Astrocyte (in vitro differentiated cells and primary cell): Measurements from ENCODE around the gene BEST4. TPM values are rescaled to one million over a fixed set of nuclear protein-coding genes. Genes with fewer than 3 reads are reported as not detected.
A peak's percentile ranks its signal among the peaks of the same experiment; 100 is the strongest.

Experiments used
- DNase-seq: peaks from one replicate; pipeline ENCODE4 v3.0.0-alpha.2; 2010; ENCODE audit warnings: low read depth
- FAIRE-seq: peaks from 2 replicates; lab custom pipeline; 2011; peaks lifted over from hg19 to GRCh38; lab: Jason Lieb, UNC
- H2AFZ ChIP-seq: 2 replicates; pipeline ENCODE4 v1.6.0; 2012; ENCODE audit warnings: low read depth, low read length, inconsistent platforms
- H3K27ac ChIP-seq: 2 replicates; pipeline ENCODE4 v1.5.1; 2011; ENCODE audit warnings: low read depth, low read length, inconsistent platforms
- H3K27me3 ChIP-seq: 2 replicates; pipeline ENCODE4 v1.6.0; 2011; ENCODE audit warnings: low read length, inconsistent platforms; ENCODE audit not compliant: insufficient read depth
- H3K36me3 ChIP-seq: 2 replicates; pipeline ENCODE4 v1.5.1; 2011; ENCODE audit warnings: low read length, inconsistent platforms; ENCODE audit not compliant: insufficient read depth
- H3K4me1 ChIP-seq: 2 replicates; pipeline ENCODE4 v1.5.1; 2011; ENCODE audit warnings: low read length, inconsistent platforms; ENCODE audit not compliant: insufficient read depth
- H3K4me2 ChIP-seq: 2 replicates; pipeline ENCODE4 v1.6.0; 2012; ENCODE audit warnings: low read length, inconsistent platforms
- H3K4me3 ChIP-seq: 2 replicates; pipeline ENCODE4 v1.5.1; 2011; ENCODE audit warnings: low read depth, mild to moderate bottlenecking, low read length, inconsistent platforms; ENCODE audit not compliant: insufficient read depth
- H3K79me2 ChIP-seq: 2 replicates; pipeline ENCODE4 v1.6.0; 2012; ENCODE audit warnings: mild to moderate bottlenecking, low read length, inconsistent platforms; ENCODE audit not compliant: insufficient read depth
- H3K9ac ChIP-seq: 2 replicates; pipeline ENCODE4 v1.6.0; 2012; ENCODE audit warnings: mild to moderate bottlenecking, low read length, inconsistent platforms
- H3K9me3 ChIP-seq: 2 replicates; pipeline ENCODE4 v1.5.1; 2012; ENCODE audit warnings: low read depth, mild to moderate bottlenecking, low read length, inconsistent platforms; ENCODE audit not compliant: insufficient read depth
- H4K20me1 ChIP-seq: 2 replicates; pipeline ENCODE4 v1.6.0; 2012; ENCODE audit warnings: low read length, inconsistent platforms; ENCODE audit not compliant: insufficient read depth
- H3K27ac Mint-ChIP-seq: one replicate; pipeline ENCODE4 v1.8.0; 2021; ENCODE audit warnings: mild to moderate bottlenecking, mixed read lengths; ENCODE audit not compliant: unreplicated experiment
- H3K27me3 Mint-ChIP-seq: one replicate; pipeline ENCODE4 v1.8.0; 2021; ENCODE audit warnings: low read depth, mixed read lengths; ENCODE audit not compliant: unreplicated experiment
- H3K36me3 Mint-ChIP-seq: one replicate; pipeline ENCODE4 v1.8.0; 2021; ENCODE audit warnings: low read depth, mixed read lengths; ENCODE audit not compliant: unreplicated experiment
- H3K4me1 Mint-ChIP-seq: one replicate; pipeline ENCODE4 v1.8.0; 2021; ENCODE audit warnings: low read depth, mixed read lengths; ENCODE audit not compliant: unreplicated experiment
- H3K4me3 Mint-ChIP-seq: one replicate; pipeline ENCODE4 v1.8.0; 2021; ENCODE audit warnings: mild to moderate bottlenecking, moderate library complexity, mixed read lengths; ENCODE audit not compliant: unreplicated experiment
- H3K9me3 Mint-ChIP-seq: one replicate; pipeline ENCODE4 v1.8.0; 2021; ENCODE audit warnings: mild to moderate bottlenecking, mixed read lengths; ENCODE audit not compliant: unreplicated experiment
- CTCF ChIP-seq: IDR thresholded peaks from 2 replicates; pipeline ENCODE4 v1.5.1; 2011; ENCODE audit warnings: low read depth, mild to moderate bottlenecking, inconsistent platforms, low read length, moderate library complexity; ENCODE audit not compliant: insufficient read depth
- EZH2 ChIP-seq: IDR thresholded peaks from 2 replicates; pipeline ENCODE4 v1.6.1; 2012; ENCODE audit warnings: mild to moderate bottlenecking, low read length, inconsistent platforms; ENCODE audit not compliant: insufficient read depth
- total RNA-seq: library from RNA; stranded (reverse); gene quantifications from 2 replicates; pipeline ENCODE4 v1.2.1, GENCODE V29; 2021

BEST4 gene
- total RNA-seq, 1 donor from 2014 or later = not detected

- H4K20me1 ChIP-seq = peaks cover 38% of the 10 kb centered on the region
- H3K27me3 ChIP-seq = no peaks in the 10 kb centered on the region
- H3K4me1 ChIP-seq = peaks cover 84% of the 10 kb centered on the region
- peak within 1 kb of the TSS; percentile 98 for H3K9ac ChIP-seq
- H3K9me3 Mint-ChIP-seq = no peaks in the 10 kb centered on the region
- no peak for DNase-seq
- H3K79me2 ChIP-seq = peaks cover 64% of the 10 kb centered on the region
- H3K36me3 Mint-ChIP-seq = peaks cover 24% of the 10 kb centered on the region
- H3K4me3 Mint-ChIP-seq = peak within 1 kb of the TSS; percentile 79
- peak within 1 kb of the TSS; percentile 2 for H2AFZ ChIP-seq
- H3K36me3 ChIP-seq = peaks cover 40% of the 10 kb centered on the region
- H3K4me1 Mint-ChIP-seq = peaks cover 66% of the 10 kb centered on the region
- peak within 1 kb of the TSS; percentile 100 for H3K27ac ChIP-seq
- no peak for TF ChIP-seq CTCF
- TF ChIP-seq EZH2 = no peak
- peak within 1 kb of the TSS; percentile 53 for H3K4me3 ChIP-seq
- H3K27me3 Mint-ChIP-seq = no peaks in the 10 kb centered on the region
- no peaks in the 10 kb centered on the region for H3K9me3 ChIP-seq
- no peak for FAIRE-seq
- peak within 1 kb of the TSS; percentile 86 for H3K4me2 ChIP-seq
- peak within 1 kb of the TSS; percentile 99 for H3K27ac Mint-ChIP-seq
These were observed 18.9 kb upstream of the BEST4 start, which contains the start of gene DYNLT4 for GRCh38 chr1:44806704-44807363. TSS of gene DYNLT4 (minus strand) at chr1:44807351. CDS start at chr1:44806668, 683 bp downstream.

- no peak overlapping the region for H3K4me3 Mint-ChIP-seq
- Histone ChIP-seq H3K4me2 (peak overlapping the region; percentile 86), H3K4me1 (peaks cover 78% of the 10 kb centered on the region), H3K79me2 (peaks cover 69% of the 10 kb centered on the region), H3K27me3 (no peaks in the 10 kb centered on the region), H3K9ac (peak overlapping the region; percentile 98), H4K20me1 (peaks cover 42% of the 10 kb centered on the region), H3K36me3 (peaks cover 40% of the 10 kb centered on the region), H3K27ac (peak overlapping the region; percentile 100), H3K9me3 (no peaks in the 10 kb centered on the region), H3K4me3 (peak overlapping the region; percentile 2), H2AFZ (no peak overlapping the region)
- TF ChIP-seq CTCF (no peak), EZH2 (no peak)
- FAIRE-seq (no peak), DNase-seq (no peak)
- no peaks in the 10 kb centered on the region for H3K27me3 Mint-ChIP-seq
- no peak overlapping the region for H3K27ac Mint-ChIP-seq
- no peaks in the 10 kb centered on the region for H3K9me3 Mint-ChIP-seq
- peaks cover 26% of the 10 kb centered on the region for H3K36me3 Mint-ChIP-seq
- H3K4me1 Mint-ChIP-seq = peaks cover 61% of the 10 kb centered on the region
These were observed 18.2 kb upstream of the BEST4 start for GRCh38 chr1:44806025-44806703.
